ENCODE measurements around the gene TMEM233. TPM values are rescaled to one million over a fixed set of nuclear protein-coding genes. Genes with fewer than 3 reads are reported as not detected.

TMEM233 gene
- total and polyA plus RNA-seq, 2 experiments from 2014 or later = 0.24 to 0.71 TPM

Small RNA genes within 50 kb of the gene (small RNA-seq; reads per million reads assigned to genes)
- gene RN7SKP197 (ENCODE audit: low replicate concordance) = not detected

Other genes starting within 250 kb of the TMEM233 start
- 26.3 and 31.0 TPM in 2 replicates for gene PRKAB1, start 74.4 kb downstream of the TMEM233 start, total RNA-seq (2014; rRNA removed; shearing (Covaris generic))
- gene PRKAB1, start 74.4 kb downstream of the TMEM233 start, polyA plus RNA-seq (2016; fragmentation: Nextera tagmentation; extraction: Ambion mirVana) = 13.1 and 16.3 TPM in 2 replicates

All from GM23338 (cell line).